Activated gamma-delta T cell treated with anti-CD3 and anti-CD28 coated beads, Interleukin-2, amount 50 U/mL, for 16 hours (primary cell): Measurements from ENCODE around the gene EGFL7.

Experiments
- DNase-seq: peaks from one replicate; pipeline ENCODE4 v3.0.0-alpha.2; 2020; ENCODE audit warnings: low read depth

Gene EGFL7

DNA sequence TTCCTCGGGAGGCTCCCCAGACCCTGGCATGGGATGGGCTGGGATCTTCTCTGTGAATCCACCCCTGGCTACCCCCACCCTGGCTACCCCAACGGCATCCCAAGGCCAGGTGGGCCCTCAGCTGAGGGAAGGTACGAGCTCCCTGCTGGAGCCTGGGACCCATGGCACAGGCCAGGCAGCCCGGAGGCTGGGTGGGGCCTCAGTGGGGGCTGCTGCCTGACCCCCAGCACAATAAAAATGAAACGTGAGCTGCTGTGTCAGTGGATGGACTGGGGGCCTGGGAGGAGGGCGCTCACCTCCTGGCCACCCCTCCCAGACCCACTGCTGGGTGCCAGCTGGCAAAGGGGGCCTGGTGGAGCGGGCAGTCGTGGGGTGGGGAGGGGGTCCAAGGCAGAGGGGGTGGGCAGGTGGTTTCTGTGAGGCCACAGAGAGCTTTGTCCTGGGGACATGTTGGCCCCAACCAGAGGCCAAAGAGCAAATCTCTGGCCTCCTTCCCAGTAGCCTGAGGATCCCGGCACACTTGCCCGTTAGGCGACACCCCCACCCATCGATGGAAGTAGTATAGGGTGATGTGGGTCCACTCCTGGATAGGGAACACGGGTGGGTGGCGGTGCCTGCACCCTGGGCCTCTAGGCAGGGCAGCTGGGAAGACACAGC, 9.8 kb downstream of the EGFL7 start:
- no peak for DNase-seq

DNA sequence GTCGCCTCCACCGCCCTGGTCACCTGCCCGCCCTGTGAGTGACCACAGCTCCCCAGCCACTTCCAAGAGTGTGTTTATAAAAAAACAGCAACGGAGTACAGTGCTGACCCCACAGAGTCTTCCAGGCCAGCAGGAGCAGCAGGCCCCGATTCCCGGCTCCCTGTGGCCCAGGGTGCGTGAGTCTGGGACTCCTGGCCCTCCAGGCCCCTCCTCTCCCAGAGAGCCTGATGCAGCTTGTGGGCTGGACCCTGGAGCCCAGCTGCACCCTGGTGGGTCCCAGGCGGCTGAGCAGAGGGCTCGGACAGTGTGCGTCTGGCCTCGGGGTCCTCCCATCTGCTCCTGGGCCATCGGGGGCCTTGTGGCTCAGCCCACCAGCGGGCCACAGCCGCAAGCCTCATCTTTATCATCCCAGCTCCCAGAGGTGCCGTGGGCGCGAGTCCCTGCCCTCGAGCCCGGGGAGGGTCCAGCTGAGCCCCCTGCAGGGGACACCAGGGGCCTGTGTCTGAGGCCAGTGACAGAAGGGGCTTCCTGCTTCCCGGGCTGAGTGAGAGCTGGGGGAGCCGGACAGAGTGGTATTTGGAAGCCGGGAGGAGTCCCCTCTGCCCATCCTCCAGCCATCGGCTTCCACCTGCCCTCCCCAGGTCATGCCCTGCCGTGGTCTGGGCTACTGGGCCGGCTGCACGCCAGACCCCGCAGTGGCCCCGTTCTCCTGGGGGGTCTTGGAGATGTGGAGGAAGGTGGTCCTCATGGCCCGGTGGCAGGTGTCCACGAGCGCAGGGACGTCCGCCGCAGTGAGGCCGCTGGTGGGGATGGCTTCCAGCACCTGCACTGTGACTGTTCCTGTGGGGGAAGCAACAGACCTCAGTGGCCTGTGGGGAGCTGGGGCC, 10.6 kb downstream of the EGFL7 start:
- DNase-seq = no peak

- no peak for DNase-seq
Observed at GRCh38 chr9:136673975-136674785, 11.5 kb downstream of the EGFL7 start.

GRCh38 chr9:136674786-136675349, 12.2 kb downstream of the EGFL7 start:
- DNase-seq = no peak

GRCh38 chr9:136675477-136676296, 13.0 kb downstream of the EGFL7 start:
- DNase-seq = no peak

DNA sequence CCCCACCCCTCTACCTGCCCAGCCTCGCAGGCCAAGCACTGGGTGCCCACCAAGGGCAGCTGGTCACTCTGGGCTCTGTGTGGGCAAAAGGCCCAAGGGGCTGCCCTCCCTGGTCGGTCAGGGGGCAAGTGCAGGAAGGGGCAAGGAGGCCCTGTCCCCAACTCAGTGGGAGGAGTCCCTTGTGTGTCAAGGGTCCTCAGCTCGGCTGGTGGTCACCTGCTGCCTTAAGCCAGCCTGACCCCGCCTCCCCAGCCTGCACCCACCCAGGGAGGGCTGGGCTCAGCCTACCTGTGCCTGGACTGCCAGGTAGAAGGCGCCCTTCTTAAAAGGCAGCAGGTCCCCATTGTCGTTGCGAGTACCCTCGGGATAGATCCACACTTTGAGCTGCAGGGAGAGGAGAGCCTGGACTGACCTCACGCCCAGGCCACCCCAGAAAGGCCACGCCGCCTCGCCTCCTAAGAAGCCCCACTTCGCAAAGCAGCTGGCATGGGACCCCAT, 13.6 kb downstream of the EGFL7 start:
- DNase-seq = no peak

DNA sequence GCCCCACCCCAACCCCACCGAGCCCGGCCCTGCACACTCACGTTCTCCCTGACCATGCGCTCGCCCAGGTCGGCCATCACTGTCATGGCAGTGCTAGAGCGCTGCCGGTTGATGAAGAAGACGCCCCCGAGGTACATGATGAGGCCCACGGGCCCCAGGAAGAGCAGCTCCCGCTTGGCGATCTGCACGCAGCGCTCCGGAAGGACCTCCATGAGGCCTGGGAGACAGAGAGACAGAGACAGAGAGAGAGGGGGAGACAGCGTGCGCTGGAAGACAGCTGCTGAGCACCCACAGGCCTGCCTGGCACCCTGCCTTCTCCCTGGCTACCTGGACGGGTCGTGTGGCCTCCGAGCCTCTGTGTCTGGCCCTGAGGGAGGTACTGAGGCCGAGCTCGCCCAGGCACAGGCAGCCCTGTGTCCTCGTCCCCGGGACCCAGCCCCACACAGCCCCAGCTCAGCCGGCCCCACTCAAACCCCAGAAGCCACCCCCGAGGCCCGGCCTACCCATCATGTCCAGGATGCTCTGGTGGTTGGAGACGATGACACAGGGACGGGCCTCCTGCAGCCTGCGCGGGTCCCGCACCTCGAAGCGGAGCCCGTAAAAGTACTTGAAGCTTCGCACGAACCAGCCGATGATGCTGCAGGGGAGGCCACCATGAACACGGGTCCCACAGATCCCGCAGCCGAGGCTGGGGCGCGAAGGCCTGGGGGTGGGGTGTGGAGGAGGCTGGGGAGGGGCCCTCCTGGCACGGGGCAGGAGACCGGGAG, 14.4 kb downstream of the EGFL7 start:
- DNase-seq = no peak

- no peak for DNase-seq
Observed at GRCh38 chr9:136678034-136678433, 15.3 kb downstream of the EGFL7 start.

DNA sequence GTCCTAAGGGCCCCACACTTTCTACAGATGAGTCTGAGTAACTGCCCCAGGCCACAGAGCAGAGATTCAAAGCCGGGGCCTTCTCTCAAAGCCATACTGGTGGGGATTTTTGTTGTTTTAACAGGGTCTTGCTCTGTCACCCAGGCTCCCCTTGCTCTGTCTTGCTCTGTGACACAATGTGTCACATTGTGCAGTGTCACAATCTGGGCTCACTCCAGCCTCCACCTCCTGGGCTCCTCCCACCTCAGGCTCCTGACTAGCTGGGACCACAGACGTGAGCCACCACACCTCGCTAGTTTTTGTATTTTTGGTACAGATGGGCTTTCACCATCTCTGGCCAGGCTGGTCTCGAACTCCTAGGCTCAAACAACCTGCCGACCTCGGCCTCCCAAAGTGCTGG, 15.9 kb downstream of the EGFL7 start:
- no peak for DNase-seq

- no peak for DNase-seq
Observed at GRCh38 chr9:136679431-136679941, 16.8 kb downstream of the EGFL7 start.

GRCh38 chr9:136681029-136681428, 18.3 kb downstream of the EGFL7 start:
- DNase-seq = no peak

- no peak for DNase-seq
Observed at GRCh38 chr9:136681945-136682699, 19.4 kb downstream of the EGFL7 start.

GRCh38 chr9:136682710-136683109, 20.0 kb downstream of the EGFL7 start:
- no peak for DNase-seq

DNA sequence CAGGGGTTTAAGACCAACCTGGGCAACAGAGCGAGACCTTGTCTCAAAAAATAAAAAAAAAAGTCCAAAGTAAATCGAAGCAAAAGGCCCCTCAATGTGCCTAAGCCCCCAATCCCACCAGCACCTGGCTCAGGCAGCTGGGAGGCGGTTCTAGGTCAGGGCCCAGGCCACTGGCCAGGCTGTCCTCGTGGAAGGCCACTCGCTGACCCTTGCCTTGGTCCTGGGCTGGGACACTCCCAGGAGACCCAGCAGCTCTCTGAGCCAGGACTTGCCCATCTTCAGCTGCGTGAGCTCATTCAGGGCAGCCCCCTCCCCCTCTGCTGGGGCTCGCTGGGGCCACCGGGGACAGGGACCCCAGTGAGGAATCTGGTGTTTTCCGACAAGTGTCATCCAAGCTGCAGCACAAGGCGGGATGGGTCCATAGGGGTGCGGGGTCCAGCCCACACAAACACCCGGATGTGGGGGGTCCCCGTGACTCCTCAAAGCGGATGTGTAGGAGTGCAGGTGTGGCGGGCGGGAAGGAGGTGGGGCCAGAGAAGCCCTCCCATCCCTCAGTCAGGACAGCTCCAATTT, 20.5 kb downstream of the EGFL7 start:
- no peak for DNase-seq

DNA sequence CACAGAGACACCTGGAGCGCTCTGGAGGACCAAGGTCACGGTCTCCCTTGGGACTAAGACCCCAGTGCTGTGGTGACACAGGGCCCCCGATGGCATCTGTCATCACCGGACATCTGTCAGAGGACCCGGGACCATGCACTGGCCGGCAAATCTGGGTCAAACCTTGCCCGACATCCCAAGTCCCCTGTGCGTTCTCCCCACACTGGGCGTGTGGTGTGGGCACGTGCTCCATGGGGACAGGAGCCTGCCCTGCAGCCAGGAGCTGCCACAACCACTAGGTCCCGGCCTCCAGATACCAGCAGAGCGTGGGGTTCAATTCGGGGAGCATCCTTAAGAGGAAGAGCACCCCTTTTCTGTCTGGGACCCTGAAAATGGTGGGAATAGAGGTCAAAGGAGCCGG, 21.0 kb downstream of the EGFL7 start:
- no peak for DNase-seq

DNA sequence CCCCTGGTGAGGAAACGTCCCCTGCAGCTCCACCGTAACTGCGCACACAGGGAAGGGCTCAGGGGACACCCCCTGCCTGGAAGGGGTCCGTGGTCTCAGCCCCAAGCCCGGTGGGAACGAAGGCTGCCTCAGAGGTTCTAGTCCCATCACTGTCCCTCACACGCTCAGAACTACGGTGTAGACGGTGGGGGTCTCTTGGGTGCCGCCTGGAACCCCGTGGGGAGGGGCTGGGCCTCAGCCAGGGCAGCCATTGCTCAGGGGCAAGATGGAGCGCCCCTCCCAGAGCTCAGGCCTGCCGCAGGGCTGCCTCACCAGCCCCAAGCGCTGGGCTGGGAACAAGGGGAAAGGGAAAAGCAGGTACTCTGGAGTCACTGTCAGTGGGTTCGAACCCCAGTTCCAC, 21.6 kb downstream of the EGFL7 start:
- no peak for DNase-seq

DNA sequence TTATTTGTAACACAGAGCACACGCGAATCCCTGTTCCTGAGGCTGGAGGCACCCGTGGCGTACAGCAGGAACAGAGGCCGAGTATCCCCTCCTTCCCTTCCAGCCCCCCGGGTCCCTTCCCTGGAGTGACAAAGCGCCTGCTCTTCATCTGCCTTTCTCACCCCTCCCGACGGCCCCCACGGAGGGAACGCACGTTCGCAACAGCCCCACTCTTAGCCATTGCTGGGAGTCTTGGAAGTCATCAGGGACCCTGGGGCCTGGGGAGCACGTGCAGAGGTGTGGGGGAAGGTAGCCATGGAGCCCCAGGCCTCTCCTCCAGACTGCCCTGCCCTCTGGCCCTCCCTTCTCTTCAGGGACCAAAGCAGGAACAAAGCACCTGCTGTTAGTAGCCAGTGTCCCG, 22.1 kb downstream of the EGFL7 start:
- DNase-seq = no peak

- no peak for DNase-seq
Observed at GRCh38 chr9:136685216-136685615, 22.5 kb downstream of the EGFL7 start.
